ENCODE measurements around the gene GLYATL1B.

The GLYATL1B gene

GRCh38 chr11:59117774-59118173, 31.7 kb downstream of the GLYATL1B start:
- ATAC-seq, result no peak
- no peak for TF ChIP-seq ESRRG (CRISPR knock-in tag; IDR thresholded peaks at IDR 0.05)
- TF ChIP-seq TOX (CRISPR knock-in tag; IDR thresholded peaks at IDR 0.05; ENCODE audit: borderline replicate concordance), result no peak
- TF ChIP-seq POU6F1 (CRISPR knock-in tag; IDR thresholded peaks at IDR 0.05; ENCODE audit: borderline replicate concordance, low read depth), result no peak
- TF ChIP-seq ISL1 (CRISPR knock-in tag; IDR thresholded peaks at IDR 0.05), result no peak
- no peak for TF ChIP-seq ZNF70 (CRISPR knock-in tag; IDR thresholded peaks at IDR 0.05)
- TF ChIP-seq CSRNP3 (CRISPR knock-in tag; IDR thresholded peaks at IDR 0.05), result no peak
- no peak for TF ChIP-seq CREB5 (CRISPR knock-in tag; IDR thresholded peaks at IDR 0.05; ENCODE audit: low read depth)
- no peak for TF ChIP-seq PATZ1 (CRISPR knock-in tag; IDR thresholded peaks at IDR 0.05; ENCODE audit: borderline replicate concordance)
- no peak for TF ChIP-seq BACH2 (CRISPR knock-in tag; IDR thresholded peaks at IDR 0.05; ENCODE audit: borderline replicate concordance)
- no peak for TF ChIP-seq ZNF565 (CRISPR knock-in tag; conservative IDR thresholded peaks at IDR 0.05; ENCODE audit: low read depth)
- no peak for TF ChIP-seq ZC3H10 (CRISPR knock-in tag; IDR thresholded peaks at IDR 0.05)
- TF ChIP-seq RARB (CRISPR knock-in tag; IDR thresholded peaks at IDR 0.05), result no peak
- no peak for TF ChIP-seq OSR1 (CRISPR knock-in tag; IDR thresholded peaks at IDR 0.05)
- TF ChIP-seq ZFP3 (CRISPR knock-in tag; IDR thresholded peaks at IDR 0.05), result no peak
- TF ChIP-seq CSDC2 (CRISPR knock-in tag; IDR thresholded peaks at IDR 0.05), result no peak
- TF ChIP-seq ZNF8 (CRISPR knock-in tag; IDR thresholded peaks at IDR 0.05), result no peak

GRCh38 chr11:59119826-59120225, 33.7 kb downstream of the GLYATL1B start:
- TF ChIP-seq CREB5 (CRISPR knock-in tag; IDR thresholded peaks at IDR 0.05; ENCODE audit: low read depth) (no peak), PATZ1 (CRISPR knock-in tag; IDR thresholded peaks at IDR 0.05; ENCODE audit: borderline replicate concordance) (no peak), BACH2 (CRISPR knock-in tag; IDR thresholded peaks at IDR 0.05; ENCODE audit: borderline replicate concordance) (no peak), ZFP3 (CRISPR knock-in tag; IDR thresholded peaks at IDR 0.05) (no peak), CSRNP3 (CRISPR knock-in tag; IDR thresholded peaks at IDR 0.05) (no peak), CSDC2 (CRISPR knock-in tag; IDR thresholded peaks at IDR 0.05) (no peak), ZNF70 (CRISPR knock-in tag; IDR thresholded peaks at IDR 0.05) (no peak), ZNF8 (CRISPR knock-in tag; IDR thresholded peaks at IDR 0.05) (no peak), TCF4 (CRISPR knock-in tag; IDR thresholded peaks at IDR 0.05; ENCODE audit: borderline replicate concordance) (no peak), RARB (CRISPR knock-in tag; IDR thresholded peaks at IDR 0.05) (no peak), PPARA (CRISPR knock-in tag; IDR thresholded peaks at IDR 0.05; ENCODE audit: borderline replicate concordance) (no peak), POU6F1 (CRISPR knock-in tag; IDR thresholded peaks at IDR 0.05; ENCODE audit: borderline replicate concordance, low read depth) (no peak), SNAI2 (CRISPR knock-in tag; IDR thresholded peaks at IDR 0.05) (no peak), ARNTL (CRISPR knock-in tag; IDR thresholded peaks at IDR 0.05; ENCODE audit: borderline replicate concordance, low read depth) (no peak), ISL1 (CRISPR knock-in tag; IDR thresholded peaks at IDR 0.05) (no peak), ZNF565 (CRISPR knock-in tag; conservative IDR thresholded peaks at IDR 0.05; ENCODE audit: low read depth) (no peak)
- no peak for ATAC-seq

Data from SK-N-SH treated with all-trans-retinoic acid at 6 μM for 48 hours (cell line).